Ramos (cell line): Measurements from ENCODE around the gene RNF10.

Experiments used
- in situ Hi-C: fragments of 300-500 bp; cut with MboI; formaldehyde crosslinking; loops from one replicate; pipeline ENCODE4 v1.14.3; 2022; ENCODE audit warnings: low sequenced_read_pairs; ENCODE audit not compliant: unreplicated experiment

RNF10 gene

DNA sequence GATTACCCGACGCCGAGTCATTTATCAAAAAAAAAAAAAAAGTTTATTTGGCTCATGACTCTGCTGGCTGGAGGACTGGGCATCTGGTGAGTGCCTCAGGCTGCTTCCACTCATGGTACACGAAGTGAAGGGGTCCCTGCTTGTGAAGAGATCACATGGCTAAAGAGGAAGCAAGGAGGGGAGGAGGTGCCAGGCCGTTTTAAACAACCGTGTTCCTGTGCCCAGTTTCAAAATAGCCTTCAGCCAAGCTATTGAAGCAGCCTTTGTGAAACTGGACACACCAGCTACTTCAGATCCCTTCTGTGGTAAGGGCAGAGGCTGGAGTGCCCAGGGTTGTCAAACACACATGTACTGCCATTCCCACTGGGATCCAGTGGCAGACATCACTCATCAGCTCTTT is 39.4 kb downstream of the RNF10 start:
- in situ Hi-C loops: no loop called here

DNA sequence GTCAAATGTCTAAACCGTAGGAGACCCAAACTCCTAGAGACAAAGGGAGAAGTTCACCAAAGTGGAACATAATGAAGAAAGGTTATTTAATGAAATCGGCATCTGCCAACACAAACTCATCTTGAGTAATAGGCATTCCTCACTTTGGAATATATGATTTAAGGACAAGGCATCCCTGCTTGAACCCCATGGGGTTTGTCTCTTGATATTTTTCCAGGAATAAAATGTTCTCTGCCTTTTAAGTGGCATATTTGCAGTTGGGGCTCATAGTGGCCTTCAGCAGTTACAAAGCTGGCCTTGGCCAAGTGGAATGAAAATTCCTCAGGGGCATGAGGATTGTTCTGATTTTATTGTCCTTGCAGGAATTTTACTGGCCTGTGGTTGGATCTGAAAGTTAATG is 40.0 kb downstream of the RNF10 start:
- in situ Hi-C loops: no loop called here

DNA sequence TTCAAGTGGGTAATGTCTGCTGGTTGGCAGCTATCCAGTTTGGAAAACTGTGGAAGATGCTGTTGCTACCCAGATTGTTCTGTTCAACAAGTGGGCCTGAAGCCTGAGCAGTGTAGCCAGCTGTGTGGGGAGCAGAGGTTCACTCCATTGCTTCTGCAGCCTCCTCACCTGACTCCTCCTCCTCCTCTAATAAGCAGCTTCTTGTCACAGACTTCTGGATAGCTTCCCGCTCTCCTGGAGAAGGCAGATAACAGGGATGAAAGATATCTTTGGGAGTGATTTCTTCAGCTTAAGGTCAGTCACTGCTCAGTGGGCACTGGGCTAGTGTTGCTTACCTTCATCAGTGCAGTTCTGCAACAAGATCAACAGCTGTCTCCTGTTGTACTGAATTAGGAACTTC is 45.0 kb downstream of the RNF10 start:
- in situ Hi-C loops: no loop called here

GRCh38 chr12:120580787-120581723 is 46.9 kb downstream of the RNF10 start, which contains the start of gene POP5:
POP5 (minus strand) TSS chr12:120581402; CDS start chr12:120581362, 40 bp downstream.
- in situ Hi-C loops: loop anchor here (10.0 kb wide), 1 partner anchor 134 kb away; the partner anchor contains the start of gene UNC119B

DNA sequence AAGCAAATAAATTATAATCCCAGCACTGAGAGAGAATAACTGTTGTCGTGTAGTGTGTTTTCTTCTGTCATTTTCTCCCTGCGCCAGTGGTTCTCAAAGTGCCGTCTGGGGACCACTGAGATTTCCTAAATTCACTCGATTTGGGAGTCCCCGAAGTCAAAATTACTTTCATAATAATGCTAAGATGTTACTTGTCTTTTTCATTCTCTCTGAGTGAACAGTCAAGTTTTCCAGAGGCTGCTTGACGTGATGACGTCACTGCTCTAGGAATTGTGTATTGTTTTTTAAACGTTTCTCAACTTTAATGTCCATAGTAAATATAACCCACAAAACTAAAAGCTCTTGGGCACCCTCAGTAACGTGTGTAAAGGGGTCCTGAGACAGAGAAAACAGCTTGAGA is 47.8 kb downstream of the RNF10 start:
- in situ Hi-C loops: loop anchor here (10.0 kb wide), 1 partner anchor 133 kb away; the partner anchor contains the start of gene UNC119B

DNA sequence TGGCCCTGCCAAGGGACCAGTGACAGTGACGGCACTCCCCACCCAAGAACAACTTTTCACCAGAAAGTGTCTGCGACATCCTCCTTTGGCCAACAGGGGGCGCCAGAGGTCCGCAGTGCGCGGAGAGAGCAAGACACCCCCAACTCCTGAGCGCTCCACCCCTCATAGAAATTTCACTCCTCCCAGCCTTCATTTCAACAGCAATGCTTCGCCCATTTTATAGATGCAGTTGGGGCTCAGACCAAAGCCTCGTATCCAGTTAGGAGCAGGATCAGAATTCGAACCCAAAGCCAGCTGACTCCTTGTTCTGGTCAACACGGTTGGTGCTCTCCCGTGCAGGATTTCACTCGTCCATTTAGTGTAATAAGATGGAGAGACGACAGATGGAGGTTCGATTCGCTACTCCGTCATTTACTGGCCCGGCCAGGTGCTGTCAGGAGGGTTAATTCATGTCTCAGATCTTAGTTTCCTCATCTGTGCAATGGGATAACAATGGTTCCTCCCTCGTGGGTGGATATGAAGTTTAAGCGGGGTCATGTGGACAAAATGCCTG is 49.4 kb downstream of the RNF10 start:
- in situ Hi-C loops: loop anchor here (10.0 kb wide), 1 partner anchor 131 kb away; the partner anchor contains the start of gene UNC119B

DNA sequence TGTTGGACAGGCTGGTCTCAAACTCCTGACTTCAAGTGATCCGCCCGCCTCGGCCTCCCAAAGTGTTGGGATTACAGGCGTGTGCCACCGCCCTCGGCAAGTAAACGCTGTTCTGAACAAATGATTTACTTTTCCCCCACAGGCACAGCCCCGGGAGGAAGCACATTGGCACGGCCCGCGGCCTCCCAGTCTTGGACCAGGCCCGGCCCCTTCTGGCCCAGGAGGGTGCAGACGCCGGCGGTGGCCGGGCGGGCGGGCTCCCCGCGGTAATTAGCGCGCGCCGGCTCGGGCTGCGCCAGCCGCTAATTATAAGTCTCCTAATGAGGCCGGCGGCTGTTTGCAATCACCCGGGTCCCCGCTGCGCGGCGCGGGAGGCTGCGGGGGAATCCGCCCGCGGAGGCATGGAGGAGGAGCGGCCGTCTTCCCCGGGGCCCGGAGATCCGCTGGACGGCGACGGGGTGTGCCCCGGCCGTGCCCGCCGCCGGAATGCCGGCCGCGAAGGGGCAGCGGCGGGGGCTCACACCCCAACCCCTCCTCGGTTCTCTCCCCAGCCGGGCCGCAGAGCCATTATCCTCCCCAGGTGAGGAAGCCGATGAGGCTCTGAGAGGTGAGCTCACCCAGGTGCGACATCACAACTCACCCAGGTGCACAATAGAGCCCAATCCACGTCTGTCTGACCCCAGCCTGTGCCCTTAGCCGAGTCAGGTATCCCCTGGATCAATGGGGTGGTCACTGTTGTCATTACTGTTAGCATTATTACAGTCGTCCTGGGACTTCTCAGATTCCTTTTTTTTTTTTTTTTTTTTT is 50.4 kb downstream of the RNF10 start:
- in situ Hi-C loops: loop anchor here (10.0 kb wide), 1 partner anchor 130 kb away; the partner anchor contains the start of gene UNC119B

- in situ Hi-C loops: loop anchor here (10.0 kb wide), 1 partner anchor 129 kb away; the partner anchor contains the start of gene UNC119B
Measured at GRCh38 chr12:120586206-120586605, 52.0 kb downstream of the RNF10 start.

- in situ Hi-C loops: loop anchor here (10.0 kb wide), 1 partner anchor 128 kb away; the partner anchor contains the start of gene UNC119B
Measured at GRCh38 chr12:120586860-120587259, 52.7 kb downstream of the RNF10 start.

- in situ Hi-C loops: loop anchor here (10.0 kb wide), 1 partner anchor 126 kb away; the partner anchor contains the start of gene UNC119B
Measured at GRCh38 chr12:120588371-120588770, 54.2 kb downstream of the RNF10 start.

DNA sequence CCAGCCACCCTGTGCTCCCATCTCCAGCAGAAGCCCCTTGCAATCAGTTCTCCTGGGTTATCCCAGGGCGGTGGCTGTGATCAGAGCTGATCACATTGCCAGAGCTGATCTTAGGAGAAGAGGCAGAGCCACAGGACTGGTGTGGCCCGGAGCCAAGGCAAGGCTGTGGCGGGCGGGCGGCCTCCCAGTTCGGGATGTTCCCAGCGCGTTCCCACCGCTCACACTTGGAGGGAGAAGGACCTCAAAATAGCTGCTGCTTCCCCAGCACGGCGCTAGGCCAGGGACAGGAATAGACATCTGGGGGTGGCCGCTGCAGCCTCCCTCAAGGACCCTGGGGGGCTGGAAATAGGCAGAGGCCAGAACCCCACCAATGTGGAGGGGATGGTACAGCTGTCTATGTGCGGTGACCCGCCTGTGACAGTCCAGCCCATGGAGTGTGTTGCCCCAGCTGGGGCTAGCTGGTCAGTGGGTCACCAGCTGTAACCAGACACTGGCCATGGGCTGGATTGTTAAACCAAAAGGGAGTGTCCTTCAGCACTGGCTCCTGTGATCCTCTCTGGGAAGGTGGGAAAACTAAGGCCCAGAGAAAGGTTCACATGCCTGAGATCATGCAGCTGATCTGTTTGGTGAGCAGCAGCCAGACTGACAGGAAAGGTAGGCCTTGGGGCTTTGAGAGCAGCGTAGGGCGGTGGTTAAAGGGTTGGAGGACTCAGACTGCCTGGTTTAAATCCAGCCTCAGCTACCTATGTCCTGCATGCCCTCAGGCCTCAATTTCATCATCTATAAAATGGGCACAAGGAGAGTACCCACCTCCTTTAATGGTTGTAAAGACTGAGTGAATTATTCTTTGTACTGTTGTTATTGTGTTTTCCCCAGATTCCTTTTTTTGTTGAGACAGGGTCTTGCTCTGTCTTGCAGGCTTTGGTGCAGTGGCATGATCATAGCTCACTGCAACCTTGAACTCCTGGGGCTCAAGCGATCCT is 55.1 kb downstream of the RNF10 start:
- in situ Hi-C loops: loop anchor here (10.0 kb wide), 1 partner anchor 126 kb away; the partner anchor contains the start of gene UNC119B

DNA sequence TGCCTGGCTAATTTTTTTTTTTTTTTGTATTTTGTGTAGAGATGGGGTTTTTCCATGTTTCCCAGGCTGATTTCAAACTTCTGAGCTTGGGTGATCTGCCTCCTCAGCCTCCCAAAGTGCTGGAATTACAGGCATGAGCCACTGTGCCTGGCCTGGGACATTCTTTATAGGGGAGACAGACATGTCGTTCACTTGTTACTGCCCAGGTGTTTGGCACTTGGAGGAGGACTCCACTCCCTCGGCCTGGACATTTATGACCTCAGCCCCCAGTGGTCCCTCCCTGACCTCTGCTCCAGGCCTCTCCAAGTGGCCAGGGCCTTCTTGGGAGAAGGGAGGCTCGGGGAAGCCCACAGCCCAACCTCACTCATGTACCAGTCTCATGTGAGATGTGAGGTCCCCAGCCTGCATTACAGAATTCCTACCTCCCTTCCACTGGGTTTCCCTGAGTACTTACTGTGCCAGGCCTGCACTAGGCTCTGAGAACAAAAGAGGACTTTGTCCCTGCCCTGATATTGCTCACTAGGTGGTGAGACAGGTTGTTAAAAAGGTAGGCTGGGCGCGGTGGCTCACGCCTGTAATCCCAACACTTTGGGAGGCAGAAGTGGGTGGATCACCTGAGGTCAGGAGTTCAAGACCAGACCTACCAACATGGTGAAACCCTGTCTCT is 56.7 kb downstream of the RNF10 start:
- in situ Hi-C loops: loop anchor here (10.0 kb wide), 1 partner anchor 494 kb away; no protein-coding TSS in a partner anchor

- in situ Hi-C loops: loop anchor here (10.0 kb wide), 1 partner anchor 492 kb away; no protein-coding TSS in a partner anchor
Measured at GRCh38 chr12:120592121-120593049, 58.2 kb downstream of the RNF10 start.

- in situ Hi-C loops: loop anchor here (10.0 kb wide), 1 partner anchor 488 kb away; no protein-coding TSS in a partner anchor
Measured at GRCh38 chr12:120596901-120597300, 62.7 kb downstream of the RNF10 start.

DNA sequence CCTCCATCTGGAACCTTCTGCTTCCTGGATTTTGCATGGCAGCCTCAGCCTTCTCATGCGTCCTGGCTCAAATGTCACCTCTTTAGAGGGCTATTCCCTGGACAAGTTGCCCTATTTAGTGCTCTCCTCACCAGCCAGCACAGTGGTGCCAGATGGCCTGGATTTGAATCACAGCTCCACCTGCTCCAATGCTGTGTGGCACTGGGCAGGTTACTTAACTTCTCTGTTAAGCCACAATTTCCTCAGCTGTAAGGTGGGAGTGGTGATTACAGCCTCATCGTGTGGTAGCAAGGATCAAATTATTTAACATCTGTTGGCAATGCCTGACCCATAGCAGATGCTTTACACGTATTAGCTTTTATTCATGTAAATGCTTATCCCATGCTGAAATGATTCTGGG is 63.7 kb downstream of the RNF10 start:
- in situ Hi-C loops: loop anchor here (10.0 kb wide), 1 partner anchor 487 kb away; no protein-coding TSS in a partner anchor

DNA sequence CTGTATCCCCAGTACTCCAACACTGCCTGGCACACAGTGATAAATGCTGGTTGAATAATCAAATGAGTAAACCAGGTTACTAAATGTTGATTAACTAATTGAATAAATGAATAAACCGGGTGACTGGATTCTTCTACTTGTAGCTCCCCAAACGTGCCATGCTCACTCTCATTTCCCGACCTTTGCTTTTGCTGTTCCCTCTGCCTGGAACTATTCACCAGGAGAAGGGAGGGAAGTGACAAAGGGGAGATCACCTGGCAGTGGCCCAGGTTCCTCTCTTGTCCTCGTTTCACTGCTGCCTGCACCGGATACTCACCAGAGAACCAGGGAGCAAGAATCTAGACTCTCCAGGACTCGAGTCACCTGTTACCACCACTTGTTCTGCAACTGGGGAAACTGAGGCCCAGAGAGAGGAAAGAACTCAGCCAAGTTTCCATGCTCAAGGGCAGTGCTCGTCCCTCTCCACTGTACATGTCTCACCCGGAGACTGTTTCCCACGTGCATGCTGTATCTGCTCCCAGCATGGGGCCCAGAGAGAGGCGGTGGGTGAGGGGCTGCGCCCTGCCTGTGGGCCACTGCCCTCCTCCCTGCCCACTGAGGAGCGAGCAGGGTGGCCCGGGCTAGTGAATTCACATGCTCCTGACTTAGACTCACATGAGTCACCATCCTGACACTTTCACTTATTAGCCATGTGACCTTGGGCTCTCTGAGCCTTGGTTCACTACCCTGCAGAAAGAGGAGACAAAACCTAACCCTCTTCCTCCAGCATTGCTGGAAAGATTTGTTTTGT is 64.7 kb downstream of the RNF10 start:
- in situ Hi-C loops: loop anchor here (10.0 kb wide), 1 partner anchor 486 kb away; no protein-coding TSS in a partner anchor
